GM19468 (cell line): ENCODE data around the gene RASD1.

ENCODE experiments used
- ATAC-seq: cut with Tn5 transposase; IDR thresholded peaks from one replicate; pipeline ENCODE4 v1.9.1; 2021; ENCODE audit warnings: mild to moderate bottlenecking, moderate library complexity, moderate number of reproducible peaks; ENCODE audit not compliant: unreplicated experiment; ENCODE audit errors: extremely low read depth

Gene RASD1

GRCh38 chr17:17448723-17449122 lies 47.5 kb downstream of the RASD1 start:
- ATAC-seq, result no peak

GRCh38 chr17:17448076-17448475 lies 48.1 kb downstream of the RASD1 start:
- ATAC-seq, result no peak

GRCh38 chr17:17447264-17447663 lies 48.9 kb downstream of the RASD1 start:
- no peak for ATAC-seq

GRCh38 chr17:17446666-17447155 lies 49.5 kb downstream of the RASD1 start:
- ATAC-seq, result no peak

- no peak for ATAC-seq
Measured at GRCh38 chr17:17445925-17446665, 50.1 kb downstream of the RASD1 start.

- no peak for ATAC-seq
Measured at GRCh38 chr17:17445296-17445924, 50.8 kb downstream of the RASD1 start.
